K562 (cell line): ENCODE data around the gene YOD1. TPM values are rescaled to one million over a fixed set of nuclear protein-coding genes. Genes with fewer than 3 reads are reported as not detected.

Experiments
- ATF1 ChIP-seq, 2 experiments: fragments of 450-650 bp in 1 of 2; IDR thresholded peaks; 2 replicates each; pipeline ENCODE4 v1.6.1; 2016; ENCODE audit warnings: missing compliant biosample characterization in 1 of 2, missing genetic modification characterization in 1 of 2
- EZH2 ChIP-seq: IDR thresholded peaks from 2 replicates; pipeline ENCODE4 v1.6.1; 2012; ENCODE audit warnings: low read depth, mild to moderate bottlenecking, inconsistent platforms, low read length, borderline replicate concordance
- MECOM ChIP-seq: fragments of 250-450 bp; sonication (Bioruptor Pico); IDR thresholded peaks from 2 replicates; pipeline ENCODE4 v1.8.0; 2022; ENCODE audit warnings: inconsistent platforms
- SMAD2 ChIP-seq: fragments of 150-350 bp; IDR thresholded peaks from 2 replicates; pipeline ENCODE4 v1.6.1; 2014; ENCODE audit warnings: low read depth, mild to moderate bottlenecking, low read length
- SRSF7 ChIP-seq: fragments of 200-400 bp; formaldehyde crosslinking; optimal IDR thresholded peaks from 2 replicates; pipeline ENCODE3; 2017; ENCODE audit warnings: mild to moderate bottlenecking, low read depth, low read length
- TCFL5 ChIP-seq: fragments of 250-450 bp; sonication (Bioruptor Pico); conservative IDR thresholded peaks from 2 replicates; pipeline ENCODE4 v1.6.1; 2021; ENCODE audit warnings: mild to moderate bottlenecking, moderate library complexity, matching md5 sums
- ZFPM2 ChIP-seq: fragments of 250-450 bp; sonication (Bioruptor Pico); IDR thresholded peaks from 2 replicates; pipeline ENCODE4 v1.5.1; 2022; ENCODE audit warnings: mild to moderate bottlenecking
- ZNF589 ChIP-seq: fragments of 200-800 bp; sonication (Bioruptor generic); IDR thresholded peaks from 2 replicates; pipeline ENCODE4 v1.6.1; 2016; ENCODE audit warnings: low read depth, missing genetic modification characterization, missing compliant biosample characterization
- polyA plus RNA-seq, 8 experiments: library from polyadenylated mRNA; depleted of rRNA in 4 of 8; stranded (reverse) in 5 of 8; unstranded in 3 of 8; fragments of >200 nt; fragmentation: Nextera tagmentation in 2 of 8; fragmentation: Illumina TruSeq in 1 of 8; extraction: Ambion mirVana in 2 of 8; extraction: Trizol in 1 of 8; gene quantifications; 2 replicates each; pipeline versions ENCODE4 v1.2.1 to v1.2.3, GENCODE V29; 2011 to 2014; ENCODE audit warnings: inconsistent platforms in 1 of 8, missing spikeins in 1 of 8
- total RNA-seq, 7 experiments: library from RNA; depleted of rRNA in 6 of 7; stranded (reverse); fragments of >200 nt in 6 of 7; fragmentation: Illumina TruSeq in 2 of 7; extraction: Trizol in 2 of 7; gene quantifications; 2 replicates each; pipeline versions ENCODE4 v1.2.1 to v1.2.3, GENCODE V29; 2011 to 2021; ENCODE audit warnings: low replicate concordance in 1 of 7
- TF ChIP-seq, protein P1 (sequence below): fragments of 450-650 bp; IDR thresholded peaks from 2 replicates; pipeline ENCODE4 v1.6.1; 2016; ENCODE audit warnings: mild to moderate bottlenecking, moderate library complexity
- TF ChIP-seq, protein P2 (sequence below): sonication (generic); formaldehyde crosslinking; IDR thresholded peaks from 2 replicates; pipeline ENCODE4 v1.8.0; 2022; ENCODE audit warnings: mild to moderate bottlenecking, missing genetic modification reagents

The YOD1 gene
- total and polyA plus RNA-seq, 9 of the 15 experiments (the other 6 are each of a cell fraction or from before 2014, with no cell fraction given): 18.2 to 78.1 (median 46.9) TPM

DNA sequence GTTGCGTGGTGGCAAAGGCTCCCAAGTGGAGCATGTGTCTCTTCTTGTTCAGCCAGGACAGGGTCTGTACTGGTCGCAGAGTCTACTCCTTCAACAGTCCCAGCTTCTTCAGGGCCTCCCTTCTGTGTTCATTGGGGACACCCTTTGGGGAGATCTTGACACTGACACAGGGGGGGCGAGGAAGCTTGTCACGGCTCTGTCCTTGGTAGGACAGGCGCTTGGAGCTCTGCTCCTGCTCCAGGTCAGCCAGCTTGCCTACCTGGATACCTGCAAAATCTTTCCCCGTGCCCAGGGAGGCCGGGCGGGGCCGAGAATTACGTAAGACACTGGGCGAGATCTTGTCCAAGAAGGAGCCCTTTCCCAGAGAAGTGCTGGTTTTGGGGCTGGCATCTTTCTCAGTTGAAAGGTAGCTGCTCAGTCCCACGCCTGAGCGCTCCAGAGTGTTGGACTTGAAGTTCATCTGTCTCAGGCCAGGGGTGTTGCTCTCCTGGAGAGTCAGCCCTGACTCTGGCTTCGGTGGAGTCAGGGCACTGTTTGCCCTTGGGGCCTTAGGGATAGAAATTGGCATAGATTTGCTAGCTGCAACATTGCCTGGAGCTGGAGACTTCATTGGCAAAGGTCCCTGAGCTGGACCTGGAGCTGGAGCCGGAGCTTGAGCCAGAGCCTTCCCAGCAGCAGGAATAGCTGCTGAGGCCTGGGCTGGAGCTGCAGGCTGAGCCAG is 29.0 kb downstream of the YOD1 start (continued):
- TF ChIP-seq, protein P1, sequence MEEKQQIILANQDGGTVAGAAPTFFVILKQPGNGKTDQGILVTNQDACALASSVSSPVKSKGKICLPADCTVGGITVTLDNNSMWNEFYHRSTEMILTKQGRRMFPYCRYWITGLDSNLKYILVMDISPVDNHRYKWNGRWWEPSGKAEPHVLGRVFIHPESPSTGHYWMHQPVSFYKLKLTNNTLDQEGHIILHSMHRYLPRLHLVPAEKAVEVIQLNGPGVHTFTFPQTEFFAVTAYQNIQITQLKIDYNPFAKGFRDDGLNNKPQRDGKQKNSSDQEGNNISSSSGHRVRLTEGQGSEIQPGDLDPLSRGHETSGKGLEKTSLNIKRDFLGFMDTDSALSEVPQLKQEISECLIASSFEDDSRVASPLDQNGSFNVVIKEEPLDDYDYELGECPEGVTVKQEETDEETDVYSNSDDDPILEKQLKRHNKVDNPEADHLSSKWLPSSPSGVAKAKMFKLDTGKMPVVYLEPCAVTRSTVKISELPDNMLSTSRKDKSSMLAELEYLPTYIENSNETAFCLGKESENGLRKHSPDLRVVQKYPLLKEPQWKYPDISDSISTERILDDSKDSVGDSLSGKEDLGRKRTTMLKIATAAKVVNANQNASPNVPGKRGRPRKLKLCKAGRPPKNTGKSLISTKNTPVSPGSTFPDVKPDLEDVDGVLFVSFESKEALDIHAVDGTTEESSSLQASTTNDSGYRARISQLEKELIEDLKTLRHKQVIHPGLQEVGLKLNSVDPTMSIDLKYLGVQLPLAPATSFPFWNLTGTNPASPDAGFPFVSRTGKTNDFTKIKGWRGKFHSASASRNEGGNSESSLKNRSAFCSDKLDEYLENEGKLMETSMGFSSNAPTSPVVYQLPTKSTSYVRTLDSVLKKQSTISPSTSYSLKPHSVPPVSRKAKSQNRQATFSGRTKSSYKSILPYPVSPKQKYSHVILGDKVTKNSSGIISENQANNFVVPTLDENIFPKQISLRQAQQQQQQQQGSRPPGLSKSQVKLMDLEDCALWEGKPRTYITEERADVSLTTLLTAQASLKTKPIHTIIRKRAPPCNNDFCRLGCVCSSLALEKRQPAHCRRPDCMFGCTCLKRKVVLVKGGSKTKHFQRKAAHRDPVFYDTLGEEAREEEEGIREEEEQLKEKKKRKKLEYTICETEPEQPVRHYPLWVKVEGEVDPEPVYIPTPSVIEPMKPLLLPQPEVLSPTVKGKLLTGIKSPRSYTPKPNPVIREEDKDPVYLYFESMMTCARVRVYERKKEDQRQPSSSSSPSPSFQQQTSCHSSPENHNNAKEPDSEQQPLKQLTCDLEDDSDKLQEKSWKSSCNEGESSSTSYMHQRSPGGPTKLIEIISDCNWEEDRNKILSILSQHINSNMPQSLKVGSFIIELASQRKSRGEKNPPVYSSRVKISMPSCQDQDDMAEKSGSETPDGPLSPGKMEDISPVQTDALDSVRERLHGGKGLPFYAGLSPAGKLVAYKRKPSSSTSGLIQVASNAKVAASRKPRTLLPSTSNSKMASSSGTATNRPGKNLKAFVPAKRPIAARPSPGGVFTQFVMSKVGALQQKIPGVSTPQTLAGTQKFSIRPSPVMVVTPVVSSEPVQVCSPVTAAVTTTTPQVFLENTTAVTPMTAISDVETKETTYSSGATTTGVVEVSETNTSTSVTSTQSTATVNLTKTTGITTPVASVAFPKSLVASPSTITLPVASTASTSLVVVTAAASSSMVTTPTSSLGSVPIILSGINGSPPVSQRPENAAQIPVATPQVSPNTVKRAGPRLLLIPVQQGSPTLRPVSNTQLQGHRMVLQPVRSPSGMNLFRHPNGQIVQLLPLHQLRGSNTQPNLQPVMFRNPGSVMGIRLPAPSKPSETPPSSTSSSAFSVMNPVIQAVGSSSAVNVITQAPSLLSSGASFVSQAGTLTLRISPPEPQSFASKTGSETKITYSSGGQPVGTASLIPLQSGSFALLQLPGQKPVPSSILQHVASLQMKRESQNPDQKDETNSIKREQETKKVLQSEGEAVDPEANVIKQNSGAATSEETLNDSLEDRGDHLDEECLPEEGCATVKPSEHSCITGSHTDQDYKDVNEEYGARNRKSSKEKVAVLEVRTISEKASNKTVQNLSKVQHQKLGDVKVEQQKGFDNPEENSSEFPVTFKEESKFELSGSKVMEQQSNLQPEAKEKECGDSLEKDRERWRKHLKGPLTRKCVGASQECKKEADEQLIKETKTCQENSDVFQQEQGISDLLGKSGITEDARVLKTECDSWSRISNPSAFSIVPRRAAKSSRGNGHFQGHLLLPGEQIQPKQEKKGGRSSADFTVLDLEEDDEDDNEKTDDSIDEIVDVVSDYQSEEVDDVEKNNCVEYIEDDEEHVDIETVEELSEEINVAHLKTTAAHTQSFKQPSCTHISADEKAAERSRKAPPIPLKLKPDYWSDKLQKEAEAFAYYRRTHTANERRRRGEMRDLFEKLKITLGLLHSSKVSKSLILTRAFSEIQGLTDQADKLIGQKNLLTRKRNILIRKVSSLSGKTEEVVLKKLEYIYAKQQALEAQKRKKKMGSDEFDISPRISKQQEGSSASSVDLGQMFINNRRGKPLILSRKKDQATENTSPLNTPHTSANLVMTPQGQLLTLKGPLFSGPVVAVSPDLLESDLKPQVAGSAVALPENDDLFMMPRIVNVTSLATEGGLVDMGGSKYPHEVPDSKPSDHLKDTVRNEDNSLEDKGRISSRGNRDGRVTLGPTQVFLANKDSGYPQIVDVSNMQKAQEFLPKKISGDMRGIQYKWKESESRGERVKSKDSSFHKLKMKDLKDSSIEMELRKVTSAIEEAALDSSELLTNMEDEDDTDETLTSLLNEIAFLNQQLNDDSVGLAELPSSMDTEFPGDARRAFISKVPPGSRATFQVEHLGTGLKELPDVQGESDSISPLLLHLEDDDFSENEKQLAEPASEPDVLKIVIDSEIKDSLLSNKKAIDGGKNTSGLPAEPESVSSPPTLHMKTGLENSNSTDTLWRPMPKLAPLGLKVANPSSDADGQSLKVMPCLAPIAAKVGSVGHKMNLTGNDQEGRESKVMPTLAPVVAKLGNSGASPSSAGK: 0 out of 2 replicates have a peak, but pooled peaks have one; percentile 12
- TF ChIP-seq ZNF589 (CRISPR knock-in tag) (no peak), EZH2 (no peak), ZFPM2 (CRISPR knock-in tag) (no peak), TCFL5 (CRISPR knock-in tag) (no peak), SRSF7 (no peak), SMAD2 (no peak), MECOM (CRISPR knock-in tag) (no peak), ATF1 (CRISPR knock-in tag; IDR thresholded peaks at IDR 0.05) (no peak), ATF1 (tag; IDR thresholded peaks at IDR 0.05) (no peak)
- TF ChIP-seq, protein P2, sequence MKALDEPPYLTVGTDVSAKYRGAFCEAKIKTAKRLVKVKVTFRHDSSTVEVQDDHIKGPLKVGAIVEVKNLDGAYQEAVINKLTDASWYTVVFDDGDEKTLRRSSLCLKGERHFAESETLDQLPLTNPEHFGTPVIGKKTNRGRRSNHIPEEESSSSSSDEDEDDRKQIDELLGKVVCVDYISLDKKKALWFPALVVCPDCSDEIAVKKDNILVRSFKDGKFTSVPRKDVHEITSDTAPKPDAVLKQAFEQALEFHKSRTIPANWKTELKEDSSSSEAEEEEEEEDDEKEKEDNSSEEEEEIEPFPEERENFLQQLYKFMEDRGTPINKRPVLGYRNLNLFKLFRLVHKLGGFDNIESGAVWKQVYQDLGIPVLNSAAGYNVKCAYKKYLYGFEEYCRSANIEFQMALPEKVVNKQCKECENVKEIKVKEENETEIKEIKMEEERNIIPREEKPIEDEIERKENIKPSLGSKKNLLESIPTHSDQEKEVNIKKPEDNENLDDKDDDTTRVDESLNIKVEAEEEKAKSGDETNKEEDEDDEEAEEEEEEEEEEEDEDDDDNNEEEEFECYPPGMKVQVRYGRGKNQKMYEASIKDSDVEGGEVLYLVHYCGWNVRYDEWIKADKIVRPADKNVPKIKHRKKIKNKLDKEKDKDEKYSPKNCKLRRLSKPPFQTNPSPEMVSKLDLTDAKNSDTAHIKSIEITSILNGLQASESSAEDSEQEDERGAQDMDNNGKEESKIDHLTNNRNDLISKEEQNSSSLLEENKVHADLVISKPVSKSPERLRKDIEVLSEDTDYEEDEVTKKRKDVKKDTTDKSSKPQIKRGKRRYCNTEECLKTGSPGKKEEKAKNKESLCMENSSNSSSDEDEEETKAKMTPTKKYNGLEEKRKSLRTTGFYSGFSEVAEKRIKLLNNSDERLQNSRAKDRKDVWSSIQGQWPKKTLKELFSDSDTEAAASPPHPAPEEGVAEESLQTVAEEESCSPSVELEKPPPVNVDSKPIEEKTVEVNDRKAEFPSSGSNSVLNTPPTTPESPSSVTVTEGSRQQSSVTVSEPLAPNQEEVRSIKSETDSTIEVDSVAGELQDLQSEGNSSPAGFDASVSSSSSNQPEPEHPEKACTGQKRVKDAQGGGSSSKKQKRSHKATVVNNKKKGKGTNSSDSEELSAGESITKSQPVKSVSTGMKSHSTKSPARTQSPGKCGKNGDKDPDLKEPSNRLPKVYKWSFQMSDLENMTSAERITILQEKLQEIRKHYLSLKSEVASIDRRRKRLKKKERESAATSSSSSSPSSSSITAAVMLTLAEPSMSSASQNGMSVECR (CRISPR knock-in tag): no peak
